ENCODE data around the gene CCDC24. TPM values are rescaled to one million over a fixed set of nuclear protein-coding genes. Genes with fewer than 3 reads are reported as not detected.
A peak's percentile ranks its signal among the peaks of the same experiment; 100 is the strongest.

Gene CCDC24
- total and polyA plus RNA-seq, 3 experiments from 2014 or later: 0.43 to 3.4 (median 2.7) TPM

GRCh38 chr1:43957407-43958040 lies 33.9 kb upstream of the CCDC24 start:
- no peak overlapping the region for H3K4me3 ChIP-seq (ENCODE audit: low read length)
- Mint-ChIP-seq H3K4me3 (no peak overlapping the region), H3K9me3 (no peaks in the 10 kb centered on the region), H3K36me3 (peaks cover 0 to 52% (median 15%) of the 10 kb centered on the region in 3 donors), H3K27me3 (peaks cover 0 to 1% of the 10 kb centered on the region in 2 donors), H3K27ac (no peak overlapping the region), H3K4me1 (peaks cover 0 to 4% (median 0%) of the 10 kb centered on the region in 3 donors)
- DNase-seq: no peak
- peaks cover 19% of the 10 kb centered on the region for H3K36me3 ChIP-seq (ENCODE audit: insufficient read depth, low read length)
- H3K4me1 ChIP-seq (ENCODE audit: insufficient read depth, low read length): no peaks in the 10 kb centered on the region
- no peaks in the 10 kb centered on the region for H3K9me3 ChIP-seq (ENCODE audit: low read length)
- ChIA-PET POLR2A (no interaction called here), CTCF (interaction anchor here (0.8 to 1.4 kb wide), 2 partner anchors 10 to 13 kb away, joined by 3 read pairs; no protein-coding TSS in a partner anchor)
- no peaks in the 10 kb centered on the region for H3K27me3 ChIP-seq (ENCODE audit: insufficient read depth, low read length, poor library complexity, severe bottlenecking)
- H3K27ac ChIP-seq (ENCODE audit: low read depth, low read length): no peak overlapping the region

GRCh38 chr1:43958351-43959255 lies 32.8 kb upstream of the CCDC24 start:
- ChIA-PET CTCF (interaction anchor here (0.8 to 1.4 kb wide), 3 partner anchors 11 to 46 kb away, joined by 3 read pairs; no protein-coding TSS in a partner anchor), POLR2A (no interaction called here)
- H3K27ac Mint-ChIP-seq: no peak overlapping the region
- peaks cover 0 to 4% (median 0%) of the 10 kb centered on the region in 3 donors for H3K4me1 Mint-ChIP-seq
- H3K27me3 ChIP-seq (ENCODE audit: insufficient read depth, low read length, poor library complexity, severe bottlenecking): no peaks in the 10 kb centered on the region
- H3K36me3 Mint-ChIP-seq: peaks cover 0 to 57% (median 16%) of the 10 kb centered on the region in 3 donors
- H3K4me3 Mint-ChIP-seq: no peak overlapping the region
- H3K27me3 Mint-ChIP-seq: peaks cover 0 to 1% of the 10 kb centered on the region in 2 donors
- H3K4me1 ChIP-seq (ENCODE audit: insufficient read depth, low read length): no peaks in the 10 kb centered on the region
- no peak for DNase-seq
- peaks cover 22% of the 10 kb centered on the region for H3K36me3 ChIP-seq (ENCODE audit: insufficient read depth, low read length)
- H3K4me3 ChIP-seq (ENCODE audit: low read length): no peak overlapping the region
- no peaks in the 10 kb centered on the region for H3K9me3 Mint-ChIP-seq
- no peak overlapping the region for H3K27ac ChIP-seq (ENCODE audit: low read depth, low read length)
- no peaks in the 10 kb centered on the region for H3K9me3 ChIP-seq (ENCODE audit: low read length)

- Histone ChIP-seq H3K27ac (ENCODE audit: low read depth, low read length) (no peak overlapping the region), H3K4me3 (ENCODE audit: low read length) (no peak overlapping the region), H3K4me1 (ENCODE audit: insufficient read depth, low read length) (no peaks in the 10 kb centered on the region), H3K27me3 (ENCODE audit: insufficient read depth, low read length, poor library complexity, severe bottlenecking) (no peaks in the 10 kb centered on the region), H3K36me3 (ENCODE audit: insufficient read depth, low read length) (peaks cover 22% of the 10 kb centered on the region), H3K9me3 (ENCODE audit: low read length) (no peaks in the 10 kb centered on the region)
- Mint-ChIP-seq H3K4me3 (no peak overlapping the region), H3K36me3 (peaks cover 0 to 55% (median 16%) of the 10 kb centered on the region in 3 donors), H3K9me3 (no peaks in the 10 kb centered on the region), H3K27ac (no peak overlapping the region), H3K4me1 (no peaks in the 10 kb centered on the region), H3K27me3 (no peaks in the 10 kb centered on the region)
- CTCF ChIA-PET: no interaction called here
- DNase-seq: no peak
- POLR2A ChIA-PET: no interaction called here
These were observed 30.6 kb upstream of the CCDC24 start for GRCh38 chr1:43960798-43961197.

- H3K36me3 Mint-ChIP-seq: peaks cover 0 to 55% (median 16%) of the 10 kb centered on the region in 3 donors
- CTCF ChIA-PET: interaction anchor here (1.3 kb wide), 1 partner anchor 28 kb away, joined by 4 read pairs; the partner anchor contains the start of gene ARTN
- no peak overlapping the region for H3K4me3 Mint-ChIP-seq
- H3K27me3 Mint-ChIP-seq: no peaks in the 10 kb centered on the region
- H3K27me3 ChIP-seq (ENCODE audit: insufficient read depth, low read length, poor library complexity, severe bottlenecking): no peaks in the 10 kb centered on the region
- no peak overlapping the region for H3K4me3 ChIP-seq (ENCODE audit: low read length)
- H3K9me3 ChIP-seq (ENCODE audit: low read length): no peaks in the 10 kb centered on the region
- POLR2A ChIA-PET: no interaction called here
- no peaks in the 10 kb centered on the region for H3K9me3 Mint-ChIP-seq
- no peaks in the 10 kb centered on the region for H3K4me1 ChIP-seq (ENCODE audit: insufficient read depth, low read length)
- H3K36me3 ChIP-seq (ENCODE audit: insufficient read depth, low read length): peaks cover 22% of the 10 kb centered on the region
- H3K27ac ChIP-seq (ENCODE audit: low read depth, low read length): no peak overlapping the region
- no peak for DNase-seq
- H3K4me1 Mint-ChIP-seq: no peaks in the 10 kb centered on the region
- H3K27ac Mint-ChIP-seq: no peak overlapping the region
These were observed 29.7 kb upstream of the CCDC24 start for GRCh38 chr1:43961692-43962091.

- no peak for DNase-seq
- Histone ChIP-seq H3K27ac (ENCODE audit: low read depth, low read length) (no peak overlapping the region), H3K27me3 (ENCODE audit: insufficient read depth, low read length, poor library complexity, severe bottlenecking) (no peaks in the 10 kb centered on the region), H3K4me1 (ENCODE audit: insufficient read depth, low read length) (no peaks in the 10 kb centered on the region), H3K4me3 (ENCODE audit: low read length) (no peak overlapping the region), H3K36me3 (ENCODE audit: insufficient read depth, low read length) (peaks cover 19% of the 10 kb centered on the region), H3K9me3 (ENCODE audit: low read length) (no peaks in the 10 kb centered on the region)
- ChIA-PET CTCF (interaction anchor here (1.3 kb wide), 1 partner anchor 29 kb away, joined by 4 read pairs; the partner anchor contains the start of gene ARTN), POLR2A (no interaction called here)
- H3K4me1 Mint-ChIP-seq: no peaks in the 10 kb centered on the region
- H3K9me3 Mint-ChIP-seq: no peaks in the 10 kb centered on the region
- H3K27me3 Mint-ChIP-seq: no peaks in the 10 kb centered on the region
- peaks cover 0 to 50% (median 13%) of the 10 kb centered on the region in 3 donors for H3K36me3 Mint-ChIP-seq
- no peak overlapping the region for H3K4me3 Mint-ChIP-seq
- H3K27ac Mint-ChIP-seq: peak overlapping the region in 1 of 8 donors; percentile 11
These were observed 29.1 kb upstream of the CCDC24 start for GRCh38 chr1:43962324-43962723.

GRCh38 chr1:43963006-43963405 lies 28.4 kb upstream of the CCDC24 start:
- no peak overlapping the region for H3K4me3 Mint-ChIP-seq
- Histone ChIP-seq H3K27me3 (ENCODE audit: insufficient read depth, low read length, poor library complexity, severe bottlenecking) (no peaks in the 10 kb centered on the region), H3K4me1 (ENCODE audit: insufficient read depth, low read length) (no peaks in the 10 kb centered on the region), H3K36me3 (ENCODE audit: insufficient read depth, low read length) (peaks cover 12% of the 10 kb centered on the region), H3K9me3 (ENCODE audit: low read length) (no peaks in the 10 kb centered on the region), H3K4me3 (ENCODE audit: low read length) (no peak overlapping the region), H3K27ac (ENCODE audit: low read depth, low read length) (no peak overlapping the region)
- H3K9me3 Mint-ChIP-seq: no peaks in the 10 kb centered on the region
- H3K27me3 Mint-ChIP-seq: no peaks in the 10 kb centered on the region
- DNase-seq: no peak
- ChIA-PET CTCF (interaction anchor here (1.3 kb wide), 1 partner anchor 29 kb away, joined by 4 read pairs; the partner anchor contains the start of gene ARTN), POLR2A (no interaction called here)
- no peaks in the 10 kb centered on the region for H3K4me1 Mint-ChIP-seq
- H3K27ac Mint-ChIP-seq: no peak overlapping the region
- peaks cover 0 to 45% (median 9%) of the 10 kb centered on the region in 3 donors for H3K36me3 Mint-ChIP-seq

GRCh38 chr1:43963890-43964289 lies 27.5 kb upstream of the CCDC24 start:
- Mint-ChIP-seq H3K36me3 (peaks cover 0 to 36% (median 7%) of the 10 kb centered on the region in 3 donors), H3K4me1 (no peaks in the 10 kb centered on the region), H3K9me3 (no peaks in the 10 kb centered on the region), H3K27me3 (no peaks in the 10 kb centered on the region), H3K4me3 (no peak overlapping the region), H3K27ac (no peak overlapping the region)
- no peak overlapping the region for H3K27ac ChIP-seq (ENCODE audit: low read depth, low read length)
- H3K4me3 ChIP-seq (ENCODE audit: low read length): no peak overlapping the region
- CTCF ChIA-PET: no interaction called here
- DNase-seq: no peak
- POLR2A ChIA-PET: no interaction called here
- no peaks in the 10 kb centered on the region for H3K9me3 ChIP-seq (ENCODE audit: low read length)
- H3K36me3 ChIP-seq (ENCODE audit: insufficient read depth, low read length): peaks cover 7% of the 10 kb centered on the region
- H3K4me1 ChIP-seq (ENCODE audit: insufficient read depth, low read length): no peaks in the 10 kb centered on the region
- no peaks in the 10 kb centered on the region for H3K27me3 ChIP-seq (ENCODE audit: insufficient read depth, low read length, poor library complexity, severe bottlenecking)

GRCh38 chr1:43965316-43965715 lies 26.1 kb upstream of the CCDC24 start:
- ChIA-PET CTCF (no interaction called here), POLR2A (no interaction called here)
- Histone ChIP-seq H3K27me3 (ENCODE audit: insufficient read depth, low read length, poor library complexity, severe bottlenecking) (no peaks in the 10 kb centered on the region), H3K36me3 (ENCODE audit: insufficient read depth, low read length) (peaks cover 4% of the 10 kb centered on the region), H3K27ac (ENCODE audit: low read depth, low read length) (no peak overlapping the region), H3K9me3 (ENCODE audit: low read length) (no peaks in the 10 kb centered on the region), H3K4me1 (ENCODE audit: insufficient read depth, low read length) (peaks cover 5% of the 10 kb centered on the region), H3K4me3 (ENCODE audit: low read length) (no peak overlapping the region)
- H3K27ac Mint-ChIP-seq: no peak overlapping the region
- DNase-seq: no peak
- H3K4me3 Mint-ChIP-seq: no peak overlapping the region
- H3K27me3 Mint-ChIP-seq: no peaks in the 10 kb centered on the region
- H3K9me3 Mint-ChIP-seq: no peaks in the 10 kb centered on the region
- H3K4me1 Mint-ChIP-seq: peaks cover 12 to 14% (median 12%) of the 10 kb centered on the region in 3 donors
- peaks cover 0 to 30% (median 6%) of the 10 kb centered on the region in 3 donors for H3K36me3 Mint-ChIP-seq
